Measurements from ENCODE around the gene ABCA7. TPM values are rescaled to one million over a fixed set of nuclear protein-coding genes. Genes with fewer than 3 reads are reported as not detected.

Gene ABCA7
- total and polyA plus RNA-seq, 2 of the 8 experiments (the other 6 are each of a cell fraction or from before 2014, with no cell fraction given), result 10.4 to 25.6 TPM

GRCh38 chr19:1080360-1081161, 40.7 kb downstream of the ABCA7 start (continued):
- TF ChIP-seq CHD2 (IDR thresholded peaks at IDR 0.05; ENCODE audit: low read length), result no peak
- TF ChIP-seq RXRA (IDR thresholded peaks at IDR 0.05; ENCODE audit: insufficient read depth, low read depth, low read length), result no peak
- TF ChIP-seq GABPA (IDR thresholded peaks at IDR 0.05; ENCODE audit: borderline replicate concordance, insufficient read depth, low read length), result no peak
